Mesenchymal stem cell (in vitro differentiated cells and primary cell): ENCODE data around the gene STN1.

Experiments
- DNase-seq: peaks from one replicate; pipeline ENCODE4 v3.0.0-alpha.2; 2013
- H2AFZ ChIP-seq: one replicate; pipeline ENCODE4 v1.6.1; 2013; ENCODE audit warnings: low read depth, mild to moderate bottlenecking, control low read depth, inconsistent platforms, low read length, moderate library complexity
- H2AK5ac ChIP-seq: 2 replicates; pipeline ENCODE4 v1.6.1; 2013; ENCODE audit warnings: low read length, moderate library complexity, mild to moderate bottlenecking, inconsistent platforms; ENCODE audit not compliant: severe bottlenecking
- H2BK120ac ChIP-seq: one replicate; pipeline ENCODE4 v1.6.1; 2013; ENCODE audit warnings: low read depth, mild to moderate bottlenecking, inconsistent platforms, low read length, moderate library complexity
- H2BK12ac ChIP-seq, 2 experiments: one replicate each; pipeline ENCODE4 v1.6.1; 2013; ENCODE audit warnings: inconsistent platforms in 2 of 2, low read length in 2 of 2, mild to moderate bottlenecking in 2 of 2, moderate library complexity in 2 of 2, control low read depth in 1 of 2
- H2BK15ac ChIP-seq: one replicate; pipeline ENCODE4 v1.6.1; 2013; ENCODE audit warnings: mild to moderate bottlenecking, low read depth, inconsistent platforms; ENCODE audit not compliant: poor library complexity, severe bottlenecking
- H2BK5ac ChIP-seq: 2 replicates; pipeline ENCODE4 v1.6.1; 2013; ENCODE audit warnings: low read depth, mild to moderate bottlenecking, low read length, control low read depth, inconsistent platforms; ENCODE audit not compliant: poor library complexity, severe bottlenecking
- H3K14ac ChIP-seq, 2 experiments: one replicate each; pipeline ENCODE4 v1.6.1; 2013; ENCODE audit warnings: inconsistent platforms in 2 of 2, low read length in 2 of 2, control low read depth in 1 of 2, mild to moderate bottlenecking in 1 of 2, moderate library complexity in 1 of 2
- H3K18ac ChIP-seq, 2 experiments: one replicate each; pipeline ENCODE4 v1.6.1; 2013; ENCODE audit warnings: inconsistent platforms in 2 of 2, low read length in 2 of 2, control low read depth in 1 of 2, low read depth in 1 of 2, mild to moderate bottlenecking in 1 of 2
- H3K23ac ChIP-seq, 2 experiments: one replicate each; pipeline ENCODE4 v1.6.1; 2013; ENCODE audit warnings: inconsistent platforms in 2 of 2, low read length in 2 of 2, mild to moderate bottlenecking in 2 of 2, moderate library complexity in 2 of 2, control low read depth in 1 of 2
- H3K27ac ChIP-seq: 2 replicates; pipeline ENCODE4 v1.5.1; 2013; ENCODE audit warnings: mild to moderate bottlenecking, moderate library complexity, low read length, control low read depth, inconsistent platforms; ENCODE audit not compliant: poor library complexity, severe bottlenecking
- H3K27me3 ChIP-seq, 2 experiments: 2 replicates each; pipeline versions ENCODE4 v1.6.1 to v1.7.0; 2013; ENCODE audit warnings: low read length in 2 of 2, mild to moderate bottlenecking in 2 of 2, moderate library complexity in 2 of 2, control low read depth in 1 of 2, inconsistent platforms in 1 of 2; ENCODE audit not compliant: control insufficient read depth in 1 of 2, insufficient read depth in 1 of 2
- H3K36me3 ChIP-seq, 2 experiments: 2 replicates each; pipeline versions ENCODE4 v1.6.1 to v1.7.0; 2013; ENCODE audit warnings: low read length in 2 of 2, control low read depth in 1 of 2, inconsistent platforms in 1 of 2, low read depth in 1 of 2, mild to moderate bottlenecking in 1 of 2; ENCODE audit not compliant: insufficient read depth in 2 of 2, control insufficient read depth in 1 of 2
- H3K4ac ChIP-seq, 2 experiments: one replicate each; pipeline ENCODE4 v1.6.1; 2013; ENCODE audit warnings: inconsistent platforms in 2 of 2, low read length in 2 of 2, mild to moderate bottlenecking in 2 of 2, moderate library complexity in 2 of 2, control low read depth in 1 of 2, low read depth in 1 of 2
- H3K4me1 ChIP-seq: 2 replicates; pipeline ENCODE4 v1.6.1; 2013; ENCODE audit warnings: low read depth, low read length, control low read depth; ENCODE audit not compliant: control insufficient read depth, insufficient read depth
- H3K4me2 ChIP-seq: 2 replicates; pipeline ENCODE4 v1.6.1; 2013; ENCODE audit warnings: low read length, mild to moderate bottlenecking, inconsistent platforms; ENCODE audit not compliant: poor library complexity, severe bottlenecking
- H3K4me3 ChIP-seq, 2 experiments: 2 replicates each; pipeline versions ENCODE4 v1.5.1 to v1.7.0; 2013; ENCODE audit warnings: low read length in 2 of 2, mild to moderate bottlenecking in 2 of 2, control low read depth in 1 of 2, low read depth in 1 of 2; ENCODE audit not compliant: insufficient read depth in 1 of 2
- H3K79me1 ChIP-seq: replicated peaks from 2 replicates; pipeline ENCODE4 v1.6.1; 2013; ENCODE audit warnings: mild to moderate bottlenecking, control low read depth, low read length, inconsistent platforms; ENCODE audit not compliant: poor library complexity, severe bottlenecking
- H3K9ac ChIP-seq: 2 replicates; pipeline ENCODE4 v1.7.0; 2013; ENCODE audit warnings: mild to moderate bottlenecking, low read length, moderate library complexity
- H3K9me3 ChIP-seq: 2 replicates; pipeline ENCODE4 v1.7.0; 2013; ENCODE audit warnings: mild to moderate bottlenecking, low read length; ENCODE audit not compliant: control insufficient read depth
- H4K8ac ChIP-seq: one replicate; pipeline ENCODE4 v1.6.1; 2013; ENCODE audit warnings: inconsistent platforms, mild to moderate bottlenecking, low read length, moderate library complexity
- H4K91ac ChIP-seq: one replicate; pipeline ENCODE4 v1.6.1; 2013; ENCODE audit warnings: mild to moderate bottlenecking, low read length, inconsistent platforms
- WGBS: methylation state at CpG from one replicate; pipeline ENCODE4 v1.1.7; 2013; ENCODE audit warnings: mixed read lengths; 5-methylcytosine and 5-hydroxymethylcytosine counted together

Gene STN1

GRCh38 chr10:103872137-103872931 lies 45.6 kb downstream of the STN1 start:
- Histone ChIP-seq H2BK5ac (no peak overlapping the region), H3K4me2 (no peak overlapping the region), H3K4me1 (peaks cover 8% of the 10 kb centered on the region), H2BK12ac (no peak overlapping the region), H3K9me3 (no peaks in the 10 kb centered on the region), H2BK120ac (no peak overlapping the region), H4K8ac (no peak overlapping the region), H2BK15ac (no peak overlapping the region), H2AFZ (no peak overlapping the region), H3K9ac (peak overlapping the region; percentile 26), H3K36me3 (peaks cover 12 to 17% of the 10 kb centered on the region in 2 experiments), H3K4me3 (peak overlapping the region in 1 of 2 experiments; percentile 2), H3K18ac (no peak overlapping the region), H3K14ac (no peak overlapping the region), H4K91ac (no peak overlapping the region), H3K27ac (no peak overlapping the region), H3K23ac (no peak overlapping the region), H3K79me1 (no peaks in the 10 kb centered on the region), H3K4ac (no peak overlapping the region), H3K27me3 (no peaks in the 10 kb centered on the region), H2AK5ac (no peak overlapping the region)
- DNase-seq: no peak
- WGBS: 95% methylated on average over 13 of the region's 16 CpGs

GRCh38 chr10:103871006-103871405 lies 47.0 kb downstream of the STN1 start:
- no peak overlapping the region for H3K14ac ChIP-seq
- no peak overlapping the region for H2AFZ ChIP-seq
- H3K9ac ChIP-seq: peak overlapping the region; percentile 81
- no peak overlapping the region for H2BK12ac ChIP-seq
- peaks cover 9 to 12% of the 10 kb centered on the region in 2 experiments for H3K36me3 ChIP-seq
- H4K8ac ChIP-seq: no peak overlapping the region
- no peaks in the 10 kb centered on the region for H3K79me1 ChIP-seq
- H3K4ac ChIP-seq: no peak overlapping the region
- no peak overlapping the region for H3K4me2 ChIP-seq
- peak overlapping the region in 1 of 2 experiments; percentile 24 for H3K4me3 ChIP-seq
- no peak overlapping the region for H3K18ac ChIP-seq
- H2BK5ac ChIP-seq: no peak overlapping the region
- H3K27me3 ChIP-seq: no peaks in the 10 kb centered on the region
- H4K91ac ChIP-seq: no peak overlapping the region
- no peaks in the 10 kb centered on the region for H3K9me3 ChIP-seq
- no peak overlapping the region for H2BK15ac ChIP-seq
- no peak overlapping the region for H3K23ac ChIP-seq
- WGBS: 85% methylated on average over 7 of the region's 7 CpGs
- peaks cover 8% of the 10 kb centered on the region for H3K4me1 ChIP-seq
- H2BK120ac ChIP-seq: no peak overlapping the region
- no peak overlapping the region for H3K27ac ChIP-seq
- H2AK5ac ChIP-seq: no peak overlapping the region
- no peak for DNase-seq

GRCh38 chr10:103870516-103870915 lies 47.5 kb downstream of the STN1 start:
- Histone ChIP-seq H2AFZ (no peak overlapping the region), H3K4ac (no peak overlapping the region), H3K27me3 (no peaks in the 10 kb centered on the region), H3K9ac (peak overlapping the region; percentile 81), H3K14ac (no peak overlapping the region), H3K4me3 (peak overlapping the region in 1 of 2 experiments; percentile 24), H3K27ac (no peak overlapping the region), H3K18ac (no peak overlapping the region), H3K23ac (no peak overlapping the region), H2BK5ac (no peak overlapping the region), H2AK5ac (no peak overlapping the region), H2BK15ac (no peak overlapping the region), H3K4me1 (peaks cover 8% of the 10 kb centered on the region), H3K9me3 (no peaks in the 10 kb centered on the region), H3K36me3 (peaks cover 9 to 12% of the 10 kb centered on the region in 2 experiments), H3K4me2 (no peak overlapping the region), H4K91ac (no peak overlapping the region), H2BK120ac (no peak overlapping the region), H2BK12ac (no peak overlapping the region), H4K8ac (no peak overlapping the region), H3K79me1 (no peaks in the 10 kb centered on the region)
- DNase-seq: no peak
- WGBS: 78% methylated on average over 8 of the region's 8 CpGs

- Histone ChIP-seq H3K14ac (no peak overlapping the region), H3K36me3 (peaks cover 9 to 12% of the 10 kb centered on the region in 2 experiments), H3K9me3 (peaks cover 9% of the 10 kb centered on the region), H3K4me3 (no peak overlapping the region), H4K91ac (no peak overlapping the region), H3K4ac (no peak overlapping the region), H2AFZ (no peak overlapping the region), H3K79me1 (no peaks in the 10 kb centered on the region), H3K18ac (no peak overlapping the region), H3K4me1 (peaks cover 8% of the 10 kb centered on the region), H3K27ac (no peak overlapping the region), H3K23ac (no peak overlapping the region), H2BK120ac (no peak overlapping the region), H2BK12ac (no peak overlapping the region), H4K8ac (no peak overlapping the region), H2BK5ac (no peak overlapping the region), H2BK15ac (no peak overlapping the region), H2AK5ac (no peak overlapping the region), H3K27me3 (no peaks in the 10 kb centered on the region), H3K4me2 (no peak overlapping the region), H3K9ac (no peak overlapping the region)
- DNase-seq: no peak
- 84% methylated on average over 3 of the region's 4 CpGs for WGBS
Observed at GRCh38 chr10:103869336-103869735, 48.6 kb downstream of the STN1 start.
